ENCODE data around the gene OAS3. TPM values are rescaled to one million over a fixed set of nuclear protein-coding genes. Genes with fewer than 3 reads are reported as not detected.

The OAS3 gene
- total and polyA plus RNA-seq, 10 of the 15 experiments (the other 5 are each of a cell fraction or from before 2014, with no cell fraction given) = 5.1 to 107 (median 18.0) TPM

GRCh38 chr12:112995008-112995407 is 56.7 kb downstream of the OAS3 start (continued):
- no peak for TF ChIP-seq EP300 (IDR thresholded peaks at IDR 0.05; ENCODE audit: borderline replicate concordance in 1 of 2, control insufficient read depth in 1 of 2, low read depth in 2 of 2, low read length in 2 of 2)
- no peak for TF ChIP-seq MTA2 (IDR thresholded peaks at IDR 0.05; ENCODE audit: low read depth)
- no peak for TF ChIP-seq HCFC1 (IDR thresholded peaks at IDR 0.05; ENCODE audit: low read length)
- TF ChIP-seq MTA3 (IDR thresholded peaks at IDR 0.05; ENCODE audit: borderline replicate concordance, low read length) = no peak

- Histone ChIP-seq H3K4me2 (ENCODE audit: control insufficient read depth, insufficient read depth) (no peak overlapping the region), H3K4me3 (no peak overlapping the region), H3K4me1 (ENCODE audit: control insufficient read depth, insufficient read depth, low read length) (peaks cover 6% of the 10 kb centered on the region), H3K36me3 (ENCODE audit: control insufficient read depth in 2 of 2, insufficient read depth in 2 of 2, low read length in 1 of 2) (peaks cover 20 to 70% of the 10 kb centered on the region in 2 experiments), H2AFZ (ENCODE audit: control insufficient read depth, low read depth, low read length) (no peak overlapping the region), H3K9me3 (replicated peaks; ENCODE audit: control insufficient read depth, insufficient read depth, low read length) (peaks cover 19% of the 10 kb centered on the region), H4K20me1 (ENCODE audit: control insufficient read depth, insufficient read depth) (0 out of 2 replicates have a peak, but pooled peaks cover 4% of the 10 kb centered on the region), H3K79me2 (ENCODE audit: control insufficient read depth, insufficient read depth, low read length) (peaks cover 2% of the 10 kb centered on the region; the same call in 1 of the 2 replicates), H3K9ac (ENCODE audit: control insufficient read depth, insufficient read depth, low read length) (no peak overlapping the region), H3K27me3 (replicated peaks in 1 of 2; ENCODE audit: control insufficient read depth in 2 of 2, insufficient read depth in 2 of 2, low read length in 1 of 2) (no peaks in the 10 kb centered on the region), H3K27ac (ENCODE audit: control insufficient read depth, insufficient read depth) (no peak overlapping the region)
- in situ Hi-C loops (cut with MboI) = no loop called here
- ChIA-PET RAD21 (ENCODE audit: unreplicated experiment) (no interaction called here), POLR2A (no interaction called here), CTCF (no interaction called here), SMC1A (ENCODE audit: uncharacterized antibody, unreplicated experiment) (no interaction called here)
- intact Hi-C loops (cut with micrococcal nuclease; ENCODE audit: unreplicated experiment) = no loop called here
- TF ChIP-seq MEF2A (IDR thresholded peaks at IDR 0.05; ENCODE audit: insufficient read depth, low read depth, low read length) (no peak), NBN (IDR thresholded peaks at IDR 0.05) (no peak), IRF5 (IDR thresholded peaks at IDR 0.05; ENCODE audit: borderline replicate concordance) (no peak), BHLHE40 (IDR thresholded peaks at IDR 0.05; ENCODE audit: borderline replicate concordance in 1 of 2, low read depth in 2 of 2, low read length in 1 of 2) (no peak), ZBED1 (IDR thresholded peaks at IDR 0.05; ENCODE audit: borderline replicate concordance) (no peak), HDAC6 (IDR thresholded peaks at IDR 0.05; ENCODE audit: unreplicated experiment) (no peak), RBBP5 (conservative IDR thresholded peaks at IDR 0.05) (no peak), SPI1 (IDR thresholded peaks at IDR 0.05; ENCODE audit: borderline replicate concordance, insufficient read depth, low read depth, low read length) (no peak)
- no peak for FAIRE-seq
- no TSS peak for BruUV-seq (replicated peaks)
- ATAC-seq = no peak
- 97% methylated on average over 8 of the region's 8 CpGs for WGBS (ENCODE audit: insufficient coverage, insufficient replicate concordance, low lambda C conversion rate, missing lambda C conversion rate)
- DNase-seq (ENCODE audit: low read depth, low spot score) = no peak
These were observed 58.2 kb downstream of the OAS3 start for GRCh38 chr12:112996501-112996900.
